ENCODE measurements around the gene DLG2. TPM values are rescaled to one million over a fixed set of nuclear protein-coding genes. Genes with fewer than 3 reads are reported as not detected.
A peak's percentile ranks its signal among the peaks of the same experiment; 100 is the strongest.

The DLG2 gene
- polyA plus RNA-seq, 3 donors: 0.24 to 0.39 TPM; not detected in 1

- H3K9me3 Mint-ChIP-seq: peaks cover 0 to 2% (median 0%) of the 10 kb centered on the region in 7 donors
- peaks cover 0 to 2% (median 0%) of the 10 kb centered on the region in 3 donors for H3K27me3 Mint-ChIP-seq (ENCODE audit: low read depth in 3 of 3)
- no CpG with 5 or more reads among the region's 5 CpGs for WGBS (ENCODE audit: insufficient coverage)
- H3K27ac Mint-ChIP-seq: no peak overlapping the region
- Histone ChIP-seq H3K27me3 (ENCODE audit: control insufficient read depth in 2 of 2, insufficient read depth in 2 of 2, low read length in 2 of 2) (no peaks in the 10 kb centered on the region), H3K36me3 (replicated peaks in 1 of 2; ENCODE audit: control insufficient read depth in 1 of 2, insufficient read depth in 2 of 2, low read length in 2 of 2) (peaks cover 3 to 4% of the 10 kb centered on the region in 2 donors), H3K4me3 (replicated peaks in 1 of 3; ENCODE audit: low read depth in 2 of 3, low read length in 3 of 3) (peak overlapping the region in 1 of 3 experiments; percentile 94), H3K27ac (ENCODE audit: low read depth in 1 of 2, low read length in 2 of 2) (no peak overlapping the region), H3K4me1 (ENCODE audit: control insufficient read depth in 1 of 2, insufficient read depth in 2 of 2, low read length in 2 of 2) (peaks cover 17 to 32% of the 10 kb centered on the region in 2 donors), H3K4me2 (replicated peaks; ENCODE audit: extremely low read depth, low read length, poor library complexity, severe bottlenecking) (peak overlapping the region; percentile 93), H2AFZ (ENCODE audit: insufficient read depth, low read depth, low read length, poor library complexity, severe bottlenecking) (peak overlapping the region; percentile 92), H3K9me3 (replicated peaks in 1 of 2; ENCODE audit: control insufficient read depth in 1 of 2, insufficient read depth in 1 of 2, low read length in 2 of 2) (no peaks in the 10 kb centered on the region), H3K9ac (ENCODE audit: insufficient read depth, low read length, poor library complexity, severe bottlenecking) (no peak overlapping the region), H3K79me2 (ENCODE audit: insufficient read depth, low read length) (peaks cover 46% of the 10 kb centered on the region), H4K20me1 (ENCODE audit: insufficient read depth, low read length) (peaks cover 31% of the 10 kb centered on the region)
- intact Hi-C loops (cut with micrococcal nuclease): loop anchor here in 1 of 2 donors (10.0 kb wide), 1 partner anchor 579 kb away; the partner anchor contains the start of gene EED
- no peak overlapping the region for H3K4me3 Mint-ChIP-seq
- TF ChIP-seq, protein P1, sequence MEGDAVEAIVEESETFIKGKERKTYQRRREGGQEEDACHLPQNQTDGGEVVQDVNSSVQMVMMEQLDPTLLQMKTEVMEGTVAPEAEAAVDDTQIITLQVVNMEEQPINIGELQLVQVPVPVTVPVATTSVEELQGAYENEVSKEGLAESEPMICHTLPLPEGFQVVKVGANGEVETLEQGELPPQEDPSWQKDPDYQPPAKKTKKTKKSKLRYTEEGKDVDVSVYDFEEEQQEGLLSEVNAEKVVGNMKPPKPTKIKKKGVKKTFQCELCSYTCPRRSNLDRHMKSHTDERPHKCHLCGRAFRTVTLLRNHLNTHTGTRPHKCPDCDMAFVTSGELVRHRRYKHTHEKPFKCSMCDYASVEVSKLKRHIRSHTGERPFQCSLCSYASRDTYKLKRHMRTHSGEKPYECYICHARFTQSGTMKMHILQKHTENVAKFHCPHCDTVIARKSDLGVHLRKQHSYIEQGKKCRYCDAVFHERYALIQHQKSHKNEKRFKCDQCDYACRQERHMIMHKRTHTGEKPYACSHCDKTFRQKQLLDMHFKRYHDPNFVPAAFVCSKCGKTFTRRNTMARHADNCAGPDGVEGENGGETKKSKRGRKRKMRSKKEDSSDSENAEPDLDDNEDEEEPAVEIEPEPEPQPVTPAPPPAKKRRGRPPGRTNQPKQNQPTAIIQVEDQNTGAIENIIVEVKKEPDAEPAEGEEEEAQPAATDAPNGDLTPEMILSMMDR (IDR thresholded peaks at IDR 0.05): no peak
- peaks cover 25% of the 10 kb centered on the region for H3K4me1 Mint-ChIP-seq
- no peak for DNase-seq
- H3K36me3 Mint-ChIP-seq: peaks cover 7 to 8% of the 10 kb centered on the region in 2 donors
Observed at GRCh38 chr11:85665733-85666132, 38.6 kb upstream of the DLG2 start.

- Histone ChIP-seq H4K20me1 (ENCODE audit: insufficient read depth, low read length) (peaks cover 39% of the 10 kb centered on the region), H3K4me1 (ENCODE audit: control insufficient read depth in 1 of 2, insufficient read depth in 2 of 2, low read length in 2 of 2) (peaks cover 17 to 32% of the 10 kb centered on the region in 2 donors), H3K9ac (ENCODE audit: insufficient read depth, low read length, poor library complexity, severe bottlenecking) (peak within 1 kb of the TSS; percentile 98), H3K27me3 (ENCODE audit: control insufficient read depth in 2 of 2, insufficient read depth in 2 of 2, low read length in 2 of 2) (no peaks in the 10 kb centered on the region), H2AFZ (ENCODE audit: insufficient read depth, low read depth, low read length, poor library complexity, severe bottlenecking) (peak within 1 kb of the TSS; percentile 92), H3K79me2 (ENCODE audit: insufficient read depth, low read length) (peaks cover 54% of the 10 kb centered on the region), H3K27ac (ENCODE audit: low read depth in 1 of 2, low read length in 2 of 2) (peak within 1 kb of the TSS; percentile 86 to 97), H3K9me3 (replicated peaks in 1 of 2; ENCODE audit: control insufficient read depth in 1 of 2, insufficient read depth in 1 of 2, low read length in 2 of 2) (no peaks in the 10 kb centered on the region), H3K4me3 (replicated peaks in 1 of 3; ENCODE audit: low read depth in 2 of 3, low read length in 3 of 3) (peak within 1 kb of the TSS; percentile 56 to 94 (median 78)), H3K4me2 (replicated peaks; ENCODE audit: extremely low read depth, low read length, poor library complexity, severe bottlenecking) (peak within 1 kb of the TSS; percentile 93), H3K36me3 (replicated peaks in 1 of 2; ENCODE audit: control insufficient read depth in 1 of 2, insufficient read depth in 2 of 2, low read length in 2 of 2) (peaks cover 11 to 13% of the 10 kb centered on the region in 2 donors)
- Mint-ChIP-seq H3K27ac (peak within 1 kb of the TSS; percentile 97 to 99 (median 98)), H3K27me3 (ENCODE audit: low read depth in 3 of 3) (peaks cover 0 to 2% (median 0%) of the 10 kb centered on the region in 3 donors), H3K4me1 (peaks cover 28% of the 10 kb centered on the region), H3K36me3 (peaks cover 16% of the 10 kb centered on the region in 2 donors), H3K9me3 (peaks cover 0 to 2% (median 0%) of the 10 kb centered on the region in 7 donors), H3K4me3 (peak within 1 kb of the TSS; percentile 98 to 100)
- TF ChIP-seq, protein P1 (IDR thresholded peaks at IDR 0.05): no peak
- DNase-seq: peak; percentile 93 to 94 (median 94)
- intact Hi-C loops (cut with micrococcal nuclease): loop anchor here (1.0 to 10.0 kb wide), 3 partner anchors 10 to 580 kb away; partner anchors contain the start of genes DLG2 (in 2 of the 2), TMEM126B (in 2 of the 2) and EED (in 1 of the 2)
- WGBS (ENCODE audit: insufficient coverage): 0% methylated on average over 55 of the region's 67 CpGs
Observed at GRCh38 chr11:85664615-85665481, 37.7 kb upstream of the DLG2 start, which contains the start of gene CREBZF. Gene CREBZF, minus strand, starts transcription at chr11:85665129. Its CDS starts 254 bp downstream, at chr11:85664875.

Data from CD14-positive monocyte (primary cell).